GM21723 (cell line): Measurements from ENCODE around the gene EHD1.

Experiments used
- ATAC-seq: cut with Tn5 transposase; IDR thresholded peaks from one replicate; pipeline ENCODE4 v1.9.1; 2021; ENCODE audit warnings: mild to moderate bottlenecking, moderate library complexity; ENCODE audit not compliant: unreplicated experiment

Gene EHD1

DNA sequence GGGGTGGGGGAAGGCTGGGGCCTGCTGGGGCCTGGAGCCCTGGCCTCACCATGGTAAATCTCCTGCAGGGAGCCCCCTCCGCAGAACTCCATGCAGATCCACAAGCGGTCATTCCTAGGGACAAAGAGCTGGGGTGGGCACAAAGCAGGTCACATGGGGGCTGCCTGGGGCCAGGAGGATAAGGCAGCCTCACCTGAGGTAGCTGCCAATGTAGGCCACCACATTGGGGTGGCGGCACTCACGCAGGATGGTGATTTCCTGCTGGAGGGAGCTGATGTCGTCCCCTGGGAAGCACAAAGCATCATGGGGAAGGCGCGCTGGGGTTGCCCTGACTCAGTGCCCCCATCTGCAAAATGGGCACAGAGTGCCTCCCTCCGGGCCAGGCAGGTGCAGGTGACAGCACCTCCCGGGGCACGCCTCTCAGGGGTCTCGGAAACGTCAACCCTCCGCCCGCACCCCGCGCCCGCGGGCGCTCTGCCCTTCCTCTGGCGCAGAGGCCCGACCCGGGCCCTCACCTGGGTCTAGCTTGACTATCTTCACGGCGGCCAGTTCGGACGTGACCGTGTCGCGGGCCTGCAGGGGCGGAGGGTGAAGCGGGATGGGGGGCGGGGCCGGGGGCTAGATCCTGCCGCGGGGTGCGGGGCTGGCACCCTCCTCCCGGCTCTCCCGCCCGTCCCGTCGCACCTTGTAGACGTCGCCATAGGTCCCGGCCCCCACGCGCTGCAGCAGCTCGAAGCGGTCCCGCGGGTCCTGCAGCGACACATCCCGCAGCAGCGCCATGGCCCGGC is 75.9 kb downstream of the EHD1 start:
- peak; percentile 25 for ATAC-seq
